Activated CD4-positive, alpha-beta T cell treated with anti-CD3 and anti-CD28 coated beads, Interleukin-2, amount 10 ng/mL, durations not matched to agents 24 days and 14 days (primary cell): Measurements from ENCODE around the gene BMPR2. TPM values are rescaled to one million over a fixed set of nuclear protein-coding genes. Genes with fewer than 3 reads are reported as not detected.
"Not testable (repeated sequence)": the region's sequence is repeated elsewhere in the genome, so short reads cannot be mapped to it uniquely, and the experiment has no call there.

Source experiments
- DNase-seq: peaks from one replicate; pipeline ENCODE4 v3.0.0; 2022
- H3K27ac Mint-ChIP-seq: one replicate; pipeline ENCODE4 v1.8.0; 2022; ENCODE audit warnings: mild to moderate bottlenecking, mixed read lengths
- H3K27me3 Mint-ChIP-seq: one replicate; pipeline ENCODE4 v1.8.0; 2022; ENCODE audit warnings: mixed read lengths
- H3K36me3 Mint-ChIP-seq: one replicate; pipeline ENCODE4 v1.8.0; 2022; ENCODE audit warnings: low read depth, mild to moderate bottlenecking, mixed read lengths
- H3K4me1 Mint-ChIP-seq: one replicate; pipeline ENCODE4 v1.8.0; 2021; ENCODE audit warnings: mixed read lengths
- H3K4me3 Mint-ChIP-seq: one replicate; pipeline ENCODE4 v1.8.0; 2022; ENCODE audit warnings: mild to moderate bottlenecking, moderate library complexity, mixed read lengths
- H3K9me3 Mint-ChIP-seq: one replicate; pipeline ENCODE4 v1.8.0; 2021; ENCODE audit warnings: mixed read lengths
- intact Hi-C: fragments of 100-400 bp; cut with micrococcal nuclease; formaldehyde crosslinking; loops from one replicate; pipeline ENCODE4 v1.15.1; 2023
- total RNA-seq: library from RNA; stranded (reverse); gene quantifications from 2 replicates; pipeline ENCODE4 v1.2.3, GENCODE V29; 2022

The BMPR2 gene
- total RNA-seq, 1 donor from 2014 or later = 6.3 TPM

DNA sequence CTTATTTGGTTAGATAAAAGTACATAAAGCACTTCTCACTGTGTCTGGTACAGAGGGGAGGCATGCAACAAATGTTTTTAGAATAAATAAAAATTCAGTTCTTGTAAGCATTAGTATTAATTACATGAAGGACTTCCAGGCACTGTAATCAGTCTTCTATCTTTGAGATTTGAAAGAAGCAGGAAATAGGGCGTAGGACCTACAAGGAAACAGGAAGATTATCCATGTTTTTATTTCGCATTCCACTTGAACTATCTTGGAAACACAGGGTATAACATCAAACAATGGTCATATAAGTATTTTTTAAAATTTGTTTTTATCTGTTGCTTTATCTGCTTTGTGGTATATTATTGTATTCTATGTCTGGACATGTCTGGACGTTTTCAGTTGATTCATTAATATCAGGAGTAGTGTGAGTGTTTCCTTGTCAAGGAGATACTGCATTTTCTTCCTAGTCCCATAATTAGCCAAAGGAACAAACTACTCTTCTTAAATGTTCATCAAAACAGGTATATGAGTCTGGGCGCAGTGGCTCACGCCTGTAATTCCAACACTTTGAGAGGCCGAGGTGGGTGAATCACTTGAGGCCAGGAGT lies 32.5 kb downstream of the BMPR2 start:
- H3K4me1 Mint-ChIP-seq = no peaks in the 10 kb centered on the region
- H3K27ac Mint-ChIP-seq = no peak overlapping the region
- DNase-seq = no peak
- intact Hi-C loops = no loop called here
- no peaks in the 10 kb centered on the region for H3K27me3 Mint-ChIP-seq
- no peak overlapping the region for H3K4me3 Mint-ChIP-seq
- no peaks in the 10 kb centered on the region for H3K9me3 Mint-ChIP-seq
- H3K36me3 Mint-ChIP-seq = no peaks in the 10 kb centered on the region

DNA sequence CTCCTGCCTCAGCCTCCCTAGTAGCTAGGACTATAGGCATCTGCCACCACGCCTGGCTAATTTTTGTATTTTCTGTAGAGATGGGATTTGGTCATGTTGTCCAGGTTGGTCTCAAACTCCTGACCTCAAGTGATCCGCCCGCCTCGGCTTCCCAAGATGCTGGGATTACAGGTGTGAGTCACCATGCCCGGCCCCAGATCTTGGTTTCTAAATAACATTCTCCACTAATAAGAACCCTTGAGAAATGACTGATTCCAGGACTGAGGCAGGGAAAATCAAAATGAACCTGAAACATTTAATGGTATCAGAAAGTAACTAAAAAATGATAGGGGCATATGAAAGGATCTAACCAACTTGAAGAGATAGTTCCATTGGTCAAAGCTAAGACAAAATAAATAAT lies 34.0 kb downstream of the BMPR2 start:
- Mint-ChIP-seq H3K9me3 (no peaks in the 10 kb centered on the region), H3K4me3 (no peak overlapping the region), H3K27ac (no peak overlapping the region), H3K27me3 (no peaks in the 10 kb centered on the region), H3K4me1 (no peaks in the 10 kb centered on the region), H3K36me3 (no peaks in the 10 kb centered on the region)
- intact Hi-C loops = no loop called here
- no peak for DNase-seq

DNA sequence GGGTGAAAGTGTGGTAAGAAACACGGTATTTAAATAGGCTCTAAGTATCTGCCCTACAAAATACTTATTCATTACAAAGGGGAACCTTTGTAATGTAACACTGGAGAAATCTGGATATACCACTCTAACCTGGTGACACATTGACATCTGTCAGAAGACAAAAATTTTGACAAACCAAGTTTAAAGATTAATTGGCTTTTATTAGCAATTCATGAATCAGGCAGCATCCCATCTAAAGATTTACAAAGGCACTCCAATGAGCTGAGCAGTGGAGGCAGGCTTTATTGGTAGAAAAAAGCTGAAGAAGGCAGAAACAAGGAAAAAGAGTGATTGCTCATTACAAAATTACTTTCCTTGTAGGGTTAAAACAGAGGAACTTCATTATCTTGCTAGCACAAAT lies 35.0 kb downstream of the BMPR2 start:
- H3K27me3 Mint-ChIP-seq = no peaks in the 10 kb centered on the region
- H3K4me3 Mint-ChIP-seq = no peak overlapping the region
- DNase-seq = no peak
- H3K4me1 Mint-ChIP-seq = no peaks in the 10 kb centered on the region
- H3K9me3 Mint-ChIP-seq = no peaks in the 10 kb centered on the region
- intact Hi-C loops = no loop called here
- no peaks in the 10 kb centered on the region for H3K36me3 Mint-ChIP-seq
- no peak overlapping the region for H3K27ac Mint-ChIP-seq

DNA sequence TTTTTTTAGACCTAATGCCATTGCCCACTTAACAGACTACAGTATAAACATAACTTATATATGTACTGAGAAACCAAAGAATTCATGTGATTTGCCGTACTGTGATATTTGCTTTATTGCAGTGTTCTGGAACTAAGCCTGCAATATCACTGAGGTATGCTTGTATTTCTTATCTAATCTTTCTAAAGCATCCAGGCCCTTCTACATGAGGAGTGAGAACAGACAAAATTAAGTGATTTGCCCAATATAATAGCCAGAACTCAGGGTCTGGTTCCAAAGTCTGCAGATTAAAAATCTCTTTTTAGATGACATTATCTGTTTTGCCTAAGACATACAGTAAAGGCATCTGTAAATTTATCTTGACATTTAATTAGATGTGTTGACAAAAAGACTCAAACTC lies 41.9 kb downstream of the BMPR2 start:
- Mint-ChIP-seq H3K9me3 (no peaks in the 10 kb centered on the region), H3K4me3 (no peak overlapping the region), H3K27ac (no peak overlapping the region), H3K27me3 (no peaks in the 10 kb centered on the region), H3K36me3 (no peaks in the 10 kb centered on the region), H3K4me1 (no peaks in the 10 kb centered on the region)
- intact Hi-C loops = no loop called here
- no peak for DNase-seq

DNA sequence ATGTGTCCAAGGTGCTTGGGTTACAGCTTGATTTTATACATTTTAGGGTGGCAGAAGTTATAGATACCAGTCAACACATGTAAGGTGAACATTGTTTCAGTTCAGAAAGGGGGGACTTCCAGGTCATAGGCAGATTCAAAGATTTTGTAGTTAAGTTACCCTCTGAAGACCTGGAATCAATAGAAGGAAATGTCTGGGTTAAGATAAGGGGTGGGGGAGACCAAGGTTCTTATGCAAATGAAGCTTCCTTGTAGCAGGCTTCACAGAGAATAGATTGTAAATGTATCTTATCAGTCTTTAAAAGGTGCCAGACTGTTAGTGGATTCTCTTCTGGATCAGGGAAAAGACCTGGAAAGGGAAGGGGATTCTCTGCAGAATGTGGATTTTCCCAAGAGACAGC lies 42.4 kb downstream of the BMPR2 start:
- Mint-ChIP-seq H3K9me3 (no peaks in the 10 kb centered on the region), H3K4me3 (no peak overlapping the region), H3K27me3 (no peaks in the 10 kb centered on the region), H3K4me1 (no peaks in the 10 kb centered on the region), H3K27ac (no peak overlapping the region), H3K36me3 (no peaks in the 10 kb centered on the region)
- intact Hi-C loops = no loop called here
- no peak for DNase-seq

DNA sequence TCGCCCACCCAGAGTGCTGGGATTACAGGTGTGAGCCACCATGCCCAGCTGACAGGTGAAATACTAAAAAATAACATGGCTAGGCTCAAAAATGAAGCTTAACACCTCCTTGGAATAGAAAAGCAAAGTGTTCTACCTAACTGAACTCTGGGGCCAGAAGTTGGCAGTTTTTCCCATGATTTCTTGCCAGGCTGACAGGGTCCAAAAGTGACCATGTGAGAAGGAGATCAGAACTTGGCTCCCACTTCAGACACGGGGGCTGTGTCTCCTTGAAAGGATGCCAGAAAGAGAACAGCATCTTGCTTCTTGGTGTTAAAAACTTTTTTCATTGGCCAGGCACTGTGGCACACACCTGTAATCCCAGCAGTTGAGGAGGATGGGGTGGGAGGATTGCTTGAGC lies 47.0 kb downstream of the BMPR2 start:
- H3K27me3 Mint-ChIP-seq = no peaks in the 10 kb centered on the region
- no peak overlapping the region for H3K27ac Mint-ChIP-seq
- H3K9me3 Mint-ChIP-seq = no peaks in the 10 kb centered on the region
- intact Hi-C loops = no loop called here
- no peak for DNase-seq
- H3K36me3 Mint-ChIP-seq = peaks cover 2% of the 10 kb centered on the region
- H3K4me1 Mint-ChIP-seq = no peaks in the 10 kb centered on the region
- no peak overlapping the region for H3K4me3 Mint-ChIP-seq

DNA sequence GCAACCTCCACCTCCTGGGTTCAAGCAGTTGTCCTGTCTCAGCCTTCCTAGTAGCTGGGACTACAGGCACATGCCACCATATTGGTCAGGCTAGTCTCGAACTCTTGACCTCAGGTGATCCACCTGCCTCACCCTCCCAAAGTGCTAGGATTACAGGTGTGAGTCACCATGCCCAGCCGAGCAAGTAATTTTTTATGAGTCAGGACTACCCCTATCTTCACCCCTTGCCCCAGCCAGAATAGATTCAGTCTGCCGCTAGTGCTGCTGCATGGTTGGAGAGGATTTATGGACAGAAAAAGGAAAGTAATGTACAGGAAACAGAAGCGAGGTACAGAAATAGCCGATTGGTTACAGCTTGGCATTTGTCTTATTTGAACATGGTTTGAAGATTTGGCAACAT lies 48.9 kb downstream of the BMPR2 start:
- H3K27ac Mint-ChIP-seq = no peak overlapping the region
- peaks cover 7% of the 10 kb centered on the region for H3K36me3 Mint-ChIP-seq
- H3K4me3 Mint-ChIP-seq = no peak overlapping the region
- no peaks in the 10 kb centered on the region for H3K4me1 Mint-ChIP-seq
- H3K9me3 Mint-ChIP-seq = peaks cover 5% of the 10 kb centered on the region
- no peak for DNase-seq
- no peaks in the 10 kb centered on the region for H3K27me3 Mint-ChIP-seq
- intact Hi-C loops = no loop called here

DNA sequence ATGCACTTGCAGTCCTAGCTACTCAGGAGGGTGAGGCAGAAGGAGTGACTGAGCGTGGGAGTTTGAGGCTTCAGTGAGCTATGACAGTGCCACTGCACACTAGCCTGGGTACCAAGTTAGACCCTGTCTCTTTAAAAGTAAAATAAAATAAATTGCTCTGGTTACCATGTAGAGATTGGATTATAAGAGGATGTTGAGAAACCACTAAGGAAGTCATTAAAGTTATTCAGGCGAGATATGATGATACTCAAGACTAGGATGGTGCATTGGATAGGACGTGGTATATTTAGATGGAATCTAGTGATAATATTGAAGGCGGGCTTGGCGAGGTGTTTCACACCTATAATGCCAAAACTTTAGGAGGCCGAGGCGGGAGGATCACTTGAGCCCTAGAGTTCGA lies 50.6 kb downstream of the BMPR2 start:
- no peaks in the 10 kb centered on the region for H3K27me3 Mint-ChIP-seq
- no peak overlapping the region for H3K4me3 Mint-ChIP-seq
- peaks cover 7% of the 10 kb centered on the region for H3K36me3 Mint-ChIP-seq
- H3K4me1 Mint-ChIP-seq = no peaks in the 10 kb centered on the region
- intact Hi-C loops = no loop called here
- no peak overlapping the region for H3K27ac Mint-ChIP-seq
- no peak for DNase-seq
- H3K9me3 Mint-ChIP-seq = peaks cover 5% of the 10 kb centered on the region

DNA sequence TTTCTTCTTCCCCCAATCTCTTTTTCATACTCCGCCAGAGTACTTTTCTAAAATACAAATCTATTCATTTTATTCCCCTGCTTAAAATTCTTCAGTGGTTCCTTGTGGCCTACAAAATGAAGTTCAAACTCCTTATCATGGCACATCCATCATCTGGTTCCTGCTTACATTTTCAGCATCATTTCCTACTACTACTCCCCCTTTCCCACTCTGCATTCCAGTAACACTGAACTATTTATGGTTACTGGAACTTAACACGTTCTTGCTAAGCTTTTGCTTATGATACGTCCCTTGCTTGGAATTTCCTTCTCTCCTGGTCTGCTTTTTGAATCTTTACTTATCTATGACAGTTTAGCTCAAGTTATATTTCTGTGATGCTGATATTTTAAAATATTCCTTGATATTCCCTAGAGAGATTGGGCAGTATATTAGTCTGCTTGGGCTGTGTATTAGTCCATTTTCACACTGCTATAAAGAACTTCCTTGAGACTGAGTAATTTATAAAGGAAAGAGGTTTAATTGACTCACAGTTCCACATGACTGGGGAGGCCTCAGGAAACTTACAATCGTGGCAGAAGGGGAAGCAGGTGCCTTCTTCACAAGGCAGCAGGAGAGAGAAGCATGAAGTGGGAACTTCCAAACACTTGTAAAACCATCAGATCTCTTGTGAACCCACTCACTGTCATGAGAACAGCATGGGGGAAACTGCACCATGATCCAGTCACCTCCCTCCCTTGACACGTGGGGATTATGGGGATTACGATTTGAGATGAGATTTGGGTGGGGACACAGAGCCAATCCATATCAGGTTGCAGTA lies 53.2 kb downstream of the BMPR2 start:
- peaks cover 5% of the 10 kb centered on the region for H3K9me3 Mint-ChIP-seq
- no peaks in the 10 kb centered on the region for H3K4me1 Mint-ChIP-seq
- intact Hi-C loops = no loop called here
- no peak for DNase-seq
- no peak overlapping the region for H3K27ac Mint-ChIP-seq
- H3K27me3 Mint-ChIP-seq = no peaks in the 10 kb centered on the region
- peaks cover 7% of the 10 kb centered on the region for H3K36me3 Mint-ChIP-seq
- no peak overlapping the region for H3K4me3 Mint-ChIP-seq

DNA sequence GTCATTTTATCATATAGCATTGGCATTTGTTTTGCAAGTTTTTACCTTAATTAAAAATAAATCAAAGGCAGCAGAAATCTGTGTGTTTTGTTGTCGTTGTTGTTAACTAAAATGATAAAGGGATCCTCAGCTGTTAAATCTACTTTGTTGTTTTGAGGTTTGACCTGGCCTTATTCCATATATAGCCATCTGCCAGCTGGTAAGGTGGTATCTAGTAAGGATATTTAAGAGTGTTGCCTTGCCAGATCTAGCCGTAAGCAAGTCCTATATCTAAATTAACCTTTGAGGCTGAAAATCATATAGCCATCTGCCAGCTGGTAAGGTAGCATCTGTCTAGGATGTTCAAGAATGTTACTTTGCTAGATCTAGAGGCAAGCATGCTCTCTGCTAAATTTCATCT lies 56.6 kb downstream of the BMPR2 start:
- H3K36me3 Mint-ChIP-seq = peaks cover 7% of the 10 kb centered on the region

DNA sequence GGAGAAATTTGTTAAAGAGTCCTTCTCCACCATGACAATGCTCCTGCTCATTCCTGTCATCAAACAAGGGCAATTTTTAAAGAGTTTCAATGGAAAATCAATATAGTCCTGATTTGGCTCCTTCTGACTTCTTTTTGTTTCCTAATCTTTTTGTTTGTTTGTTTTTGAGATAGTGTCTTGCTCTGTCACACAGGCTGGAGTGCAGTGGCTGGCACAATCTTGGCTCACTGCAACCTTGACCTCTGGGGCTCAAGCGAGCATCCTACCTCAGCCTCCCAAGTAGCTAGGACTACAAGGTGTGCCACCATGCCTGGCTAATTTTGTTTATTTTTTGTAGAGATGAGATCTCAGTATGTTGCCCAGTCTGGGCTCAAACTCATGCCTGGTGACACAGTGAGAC lies 58.3 kb downstream of the BMPR2 start:
- no peak overlapping the region for H3K4me3 Mint-ChIP-seq
- DNase-seq = no peak
- no peaks in the 10 kb centered on the region for H3K4me1 Mint-ChIP-seq
- H3K27me3 Mint-ChIP-seq = no peaks in the 10 kb centered on the region
- H3K27ac Mint-ChIP-seq = no peak overlapping the region
- H3K36me3 Mint-ChIP-seq = peaks cover 1% of the 10 kb centered on the region
- intact Hi-C loops = no loop called here
- peaks cover 2% of the 10 kb centered on the region for H3K9me3 Mint-ChIP-seq

More for the DNA sequence above, 56.6 kb downstream of the BMPR2 start:
- Mint-ChIP-seq H3K27ac (no peak overlapping the region), H3K9me3 (peaks cover 5% of the 10 kb centered on the region), H3K4me1 (no peaks in the 10 kb centered on the region), H3K27me3 (no peaks in the 10 kb centered on the region), H3K4me3 (no peak overlapping the region)
- intact Hi-C loops = no loop called here
- no peak for DNase-seq

DNA sequence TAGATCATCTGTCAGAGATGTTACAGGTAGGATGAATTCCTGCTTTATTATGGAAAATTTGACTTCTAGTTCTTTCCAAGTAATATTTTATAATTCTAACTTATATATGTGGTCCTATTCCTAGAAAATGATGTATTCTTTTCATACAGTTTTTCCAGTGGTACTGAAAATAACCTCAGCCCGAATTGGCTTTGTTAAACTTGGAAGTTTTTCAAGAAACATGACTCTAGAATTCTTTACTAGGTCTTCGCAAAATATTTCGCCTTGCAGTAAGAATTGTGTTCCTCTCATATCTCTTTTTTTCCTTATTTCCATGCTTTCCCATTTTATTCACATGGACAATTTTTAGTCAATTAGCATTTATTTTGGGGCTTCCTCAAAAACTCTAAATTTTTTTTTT lies 60.5 kb downstream of the BMPR2 start:
- intact Hi-C loops = no loop called here
- no peaks in the 10 kb centered on the region for H3K9me3 Mint-ChIP-seq
- H3K27ac Mint-ChIP-seq = no peak overlapping the region
- DNase-seq = no peak
- H3K27me3 Mint-ChIP-seq = no peaks in the 10 kb centered on the region
- no peaks in the 10 kb centered on the region for H3K36me3 Mint-ChIP-seq
- H3K4me1 Mint-ChIP-seq = no peaks in the 10 kb centered on the region
- H3K4me3 Mint-ChIP-seq = no peak overlapping the region

DNA sequence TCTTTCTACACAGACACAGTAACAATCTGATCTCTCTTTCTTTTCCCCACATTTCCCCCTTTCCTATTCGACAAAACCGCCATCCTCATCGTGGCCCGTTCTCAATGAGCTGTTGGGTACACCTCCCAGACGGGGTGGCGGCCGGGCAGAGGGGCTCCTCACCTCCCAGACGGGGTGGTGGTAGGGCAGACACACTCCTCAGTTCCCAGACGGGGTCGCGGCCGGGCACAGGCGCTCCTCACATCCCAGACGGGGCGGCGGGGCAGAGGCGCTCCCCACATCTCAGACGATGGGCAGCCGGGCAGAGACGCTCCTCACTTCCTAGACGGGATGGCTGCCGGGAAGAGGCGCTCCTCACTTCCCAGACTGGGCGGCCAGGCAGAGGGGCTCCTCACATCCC lies 64.0 kb downstream of the BMPR2 start:
- H3K4me3 Mint-ChIP-seq, H3K27me3 Mint-ChIP-seq, intact Hi-C loops, H3K27ac Mint-ChIP-seq, H3K36me3 Mint-ChIP-seq, H3K4me1 Mint-ChIP-seq, H3K9me3 Mint-ChIP-seq, DNase-seq: not testable (repeated sequence)

DNA sequence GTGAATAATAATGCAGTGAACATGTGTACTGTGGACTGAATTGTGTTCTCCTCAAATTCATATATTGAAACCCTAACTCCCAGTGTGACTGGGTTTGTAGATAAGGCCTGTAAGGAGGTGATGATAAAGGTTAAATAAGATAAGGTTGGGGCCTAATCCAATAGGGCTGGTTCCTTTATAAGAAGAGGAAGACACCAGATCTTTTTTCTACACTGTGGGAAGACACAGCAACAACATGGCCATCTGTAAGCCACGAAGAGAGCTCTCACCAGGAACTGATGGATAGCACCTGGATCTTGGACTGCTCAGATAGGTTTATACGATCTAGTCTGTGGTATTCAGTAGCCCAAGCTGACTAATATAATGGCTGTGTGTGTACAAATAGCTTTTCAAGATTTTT lies 66.8 kb downstream of the BMPR2 start:
- no peaks in the 10 kb centered on the region for H3K4me1 Mint-ChIP-seq
- no peak overlapping the region for H3K27ac Mint-ChIP-seq

DNA sequence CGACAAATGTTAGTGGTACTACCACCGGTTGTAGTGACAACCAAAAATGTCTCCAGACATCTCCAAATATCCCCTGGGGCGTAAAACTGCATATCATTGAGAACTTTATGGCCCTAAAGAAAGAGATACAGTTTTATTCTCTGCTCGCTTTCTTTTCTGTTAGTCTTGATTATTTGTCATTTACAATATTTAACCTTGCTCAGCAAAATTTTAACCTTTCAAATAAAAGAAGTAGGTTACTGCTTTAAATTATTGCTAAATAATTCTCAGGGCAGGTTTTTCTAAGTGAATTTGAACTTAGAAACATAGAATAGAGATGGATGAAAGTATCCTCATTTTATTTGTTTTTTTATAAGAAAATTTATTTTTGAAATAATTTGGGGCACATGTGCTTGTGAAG lies 67.9 kb downstream of the BMPR2 start:
- Mint-ChIP-seq H3K36me3 (peaks cover 2% of the 10 kb centered on the region), H3K4me1 (no peaks in the 10 kb centered on the region), H3K27me3 (no peaks in the 10 kb centered on the region), H3K4me3 (no peak overlapping the region), H3K9me3 (no peaks in the 10 kb centered on the region), H3K27ac (no peak overlapping the region)
- DNase-seq = no peak
- intact Hi-C loops = no loop called here

More for the DNA sequence above, 66.8 kb downstream of the BMPR2 start:
- Mint-ChIP-seq H3K36me3 (no peaks in the 10 kb centered on the region), H3K27me3 (no peaks in the 10 kb centered on the region), H3K4me3 (no peak overlapping the region), H3K9me3 (no peaks in the 10 kb centered on the region)
- intact Hi-C loops = no loop called here
- no peak for DNase-seq
